H9 (cell line): Measurements from ENCODE around the gene DNAJB11. TPM values are rescaled to one million over a fixed set of nuclear protein-coding genes. Genes with fewer than 3 reads are reported as not detected.

Experiments
- DNase-seq: peaks from one replicate; pipeline ENCODE4 v3.0.0-alpha.2; 2017
- H2AFZ ChIP-seq: one replicate; pipeline ENCODE4 v1.6.1; 2013; ENCODE audit warnings: mild to moderate bottlenecking, low read length, control low read depth, moderate library complexity
- H2AK5ac ChIP-seq: 2 replicates; pipeline ENCODE4 v1.6.1; 2013; ENCODE audit warnings: low read length, control low read depth, mixed read lengths; ENCODE audit not compliant: insufficient read length
- H2BK120ac ChIP-seq: one replicate; pipeline ENCODE4 v1.6.1; 2013; ENCODE audit warnings: low read depth, mild to moderate bottlenecking, low read length, control low read depth, inconsistent platforms; ENCODE audit not compliant: poor library complexity, severe bottlenecking
- H2BK12ac ChIP-seq: 2 replicates; pipeline ENCODE4 v1.6.1; 2013; ENCODE audit warnings: low read length, control low read depth, mixed read lengths, low read depth; ENCODE audit not compliant: insufficient read length
- H2BK15ac ChIP-seq: 2 replicates; pipeline ENCODE4 v1.6.1; 2013; ENCODE audit warnings: low read depth, low read length, control low read depth
- H2BK20ac ChIP-seq: one replicate; pipeline ENCODE4 v1.6.1; 2013; ENCODE audit warnings: low read depth, mild to moderate bottlenecking, low read length, control low read depth, inconsistent platforms; ENCODE audit not compliant: poor library complexity, severe bottlenecking
- H2BK5ac ChIP-seq: 2 replicates; pipeline ENCODE4 v1.6.1; 2013; ENCODE audit warnings: low read length, control low read depth, mixed read lengths; ENCODE audit not compliant: insufficient read length
- H3K14ac ChIP-seq: 2 replicates; pipeline ENCODE4 v1.6.1; 2013; ENCODE audit warnings: low read length, control low read depth; ENCODE audit not compliant: insufficient read depth
- H3K18ac ChIP-seq: 2 replicates; pipeline ENCODE4 v1.6.1; 2013; ENCODE audit warnings: low read depth, mild to moderate bottlenecking, mixed read lengths, low read length, control low read depth; ENCODE audit not compliant: insufficient read length
- H3K23ac ChIP-seq: 2 replicates; pipeline ENCODE4 v1.6.1; 2013; ENCODE audit warnings: low read length, control low read depth, mixed read lengths, low read depth; ENCODE audit not compliant: insufficient read length
- H3K23me2 ChIP-seq: 2 replicates; pipeline ENCODE4 v1.6.1; 2013; ENCODE audit warnings: low read depth, mild to moderate bottlenecking, mixed read lengths, low read length, control low read depth; ENCODE audit not compliant: insufficient read length, poor library complexity, severe bottlenecking
- H3K27ac ChIP-seq: 2 replicates; pipeline ENCODE4 v1.5.1; 2013; ENCODE audit warnings: low read length, control low read depth, mixed read lengths, low read depth; ENCODE audit not compliant: insufficient read length
- H3K27me3 ChIP-seq: 2 replicates; pipeline ENCODE4 v1.6.1; 2013; ENCODE audit warnings: low read length, control low read depth, inconsistent platforms; ENCODE audit not compliant: insufficient read depth
- H3K4ac ChIP-seq: 2 replicates; pipeline ENCODE4 v1.6.1; 2013; ENCODE audit warnings: low read depth, mild to moderate bottlenecking, control low read depth, inconsistent platforms, low read length, moderate library complexity
- H3K4me1 ChIP-seq: 2 replicates; pipeline ENCODE4 v1.6.1; 2013; ENCODE audit warnings: low read length, control low read depth, inconsistent platforms; ENCODE audit not compliant: insufficient read depth
- H3K4me2 ChIP-seq: 2 replicates; pipeline ENCODE4 v1.6.1; 2013; ENCODE audit warnings: low read length, control low read depth, mixed read lengths; ENCODE audit not compliant: insufficient read length, insufficient read depth
- H3K56ac ChIP-seq: 2 replicates; pipeline ENCODE4 v1.6.1; 2013; ENCODE audit warnings: low read depth, mild to moderate bottlenecking, mixed read lengths, low read length, control low read depth; ENCODE audit not compliant: insufficient read length
- H3K79me1 ChIP-seq: 2 replicates; pipeline ENCODE4 v1.6.1; 2013; ENCODE audit warnings: low read depth, mild to moderate bottlenecking, moderate library complexity, low read length, control low read depth, inconsistent platforms; ENCODE audit not compliant: insufficient read depth, poor library complexity, severe bottlenecking
- H3K79me2 ChIP-seq: 2 replicates; pipeline ENCODE4 v1.6.1; 2013; ENCODE audit warnings: low read length, control low read depth, inconsistent platforms; ENCODE audit not compliant: insufficient read depth
- H3K9ac ChIP-seq: 2 replicates; pipeline ENCODE4 v1.6.1; 2013; ENCODE audit warnings: low read length, control low read depth, mixed read lengths; ENCODE audit not compliant: insufficient read length; ENCODE audit errors: extremely low read depth
- H3K9me3 ChIP-seq: one replicate; pipeline ENCODE4 v1.6.1; 2013; ENCODE audit warnings: low read depth, low read length, inconsistent platforms; ENCODE audit not compliant: control insufficient read depth
- H3T11ph ChIP-seq: one replicate; pipeline ENCODE4 v1.6.1; 2013; ENCODE audit warnings: mild to moderate bottlenecking, low read length, control low read depth, inconsistent platforms
- H4K20me1 ChIP-seq: one replicate; pipeline ENCODE4 v1.6.1; 2013; ENCODE audit not compliant: control insufficient read depth, insufficient read length, insufficient read depth
- H4K5ac ChIP-seq: 2 replicates; pipeline ENCODE4 v1.6.1; 2013; ENCODE audit warnings: low read depth, mild to moderate bottlenecking, mixed read lengths, low read length, control low read depth; ENCODE audit not compliant: insufficient read length
- H4K8ac ChIP-seq: replicated peaks from 2 replicates; pipeline ENCODE4 v1.6.1; 2013; ENCODE audit warnings: low read length, control low read depth, mixed read lengths, low read depth; ENCODE audit not compliant: insufficient read length
- H4K91ac ChIP-seq: 2 replicates; pipeline ENCODE4 v1.6.1; 2013; ENCODE audit warnings: low read depth, mild to moderate bottlenecking, moderate library complexity, mixed read lengths, low read length, control low read depth; ENCODE audit not compliant: insufficient read length
- H3K27ac Mint-ChIP-seq, 3 experiments: 2 replicates in 2 of 3; 3 replicates in 1 of 3; pipeline ENCODE4 v1.8.0; 2020 to 2021; ENCODE audit warnings: mixed read lengths in 3 of 3, mild to moderate bottlenecking in 1 of 3, moderate library complexity in 1 of 3
- H3K27me3 Mint-ChIP-seq: 2 replicates; pipeline ENCODE4 v1.8.0; 2021; ENCODE audit warnings: low read depth, mild to moderate bottlenecking, moderate library complexity, mixed read lengths
- H3K36me3 Mint-ChIP-seq, 3 experiments: 2 replicates in 2 of 3; 3 replicates in 1 of 3; pipeline ENCODE4 v1.8.0; 2020 to 2021; ENCODE audit warnings: low read depth in 3 of 3, mixed read lengths in 3 of 3; ENCODE audit not compliant: insufficient read depth in 1 of 3
- H3K4me1 Mint-ChIP-seq, 2 experiments: 2 replicates each; pipeline ENCODE4 v1.8.0; 2020; ENCODE audit warnings: mixed read lengths in 2 of 2
- H3K4me3 Mint-ChIP-seq, 2 experiments: 2 replicates in 1 of 2; 3 replicates in 1 of 2; pipeline ENCODE4 v1.8.0; 2020 to 2021; ENCODE audit warnings: mild to moderate bottlenecking in 2 of 2, mixed read lengths in 2 of 2, moderate library complexity in 1 of 2
- H3K9me3 Mint-ChIP-seq, 2 experiments: 2 replicates in 1 of 2; 3 replicates in 1 of 2; pipeline ENCODE4 v1.8.0; 2020; ENCODE audit warnings: mild to moderate bottlenecking in 2 of 2, mixed read lengths in 2 of 2, moderate library complexity in 1 of 2
- CTCF ChIP-seq: fragments of 200-600 bp; sonication (generic); conservative IDR thresholded peaks from 3 replicates; pipeline ENCODE4 v1.8.0; 2021; ENCODE audit warnings: antibody characterized with exemption, mild to moderate bottlenecking
- total RNA-seq: library from RNA; stranded (reverse); gene quantifications from 2 replicates; pipeline ENCODE4 v1.2.1, GENCODE V29; 2021

The DNAJB11 gene
- total RNA-seq, 1 experiment from 2014 or later = 61.2 TPM

GRCh38 chr3:186605078-186605477, 34.6 kb downstream of the DNAJB11 start:
- Histone ChIP-seq H2BK12ac (no peak overlapping the region), H3K4ac (no peak overlapping the region), H4K91ac (no peak overlapping the region), H3K14ac (no peak overlapping the region), H4K5ac (no peak overlapping the region), H4K8ac (no peak overlapping the region), H3K27me3 (no peaks in the 10 kb centered on the region), H3K79me2 (no peaks in the 10 kb centered on the region), H3K23ac (no peak overlapping the region), H3K27ac (no peak overlapping the region), H2BK120ac (no peak overlapping the region), H3K9ac (no peak overlapping the region), H3K4me2 (no peak overlapping the region), H2AFZ (no peak overlapping the region), H3K18ac (no peak overlapping the region), H3K56ac (no peak overlapping the region), H2AK5ac (no peak overlapping the region), H3K9me3 (no peaks in the 10 kb centered on the region), H2BK5ac (no peak overlapping the region), H2BK20ac (no peak overlapping the region), H3K79me1 (no peaks in the 10 kb centered on the region), H3K4me1 (no peaks in the 10 kb centered on the region), H3T11ph (no peak overlapping the region), H4K20me1 (no peaks in the 10 kb centered on the region), H2BK15ac (no peak overlapping the region), H3K23me2 (no peaks in the 10 kb centered on the region)
- H3K4me3 Mint-ChIP-seq = no peak overlapping the region
- H3K27me3 Mint-ChIP-seq = peaks cover 1% of the 10 kb centered on the region; the same call in 1 of the 2 replicates
- H3K4me1 Mint-ChIP-seq = no peaks in the 10 kb centered on the region
- no peak overlapping the region for H3K27ac Mint-ChIP-seq
- no peak for DNase-seq
- no peak for TF ChIP-seq CTCF
- no peaks in the 10 kb centered on the region for H3K9me3 Mint-ChIP-seq
- no peaks in the 10 kb centered on the region; a peak in 1 of 7 replicates for H3K36me3 Mint-ChIP-seq
